GM18868 (cell line): ENCODE data around the gene ACSBG1.
"Not testable (repeated sequence)": the region's sequence is repeated elsewhere in the genome, so short reads cannot be mapped to it uniquely, and the experiment has no call there.

Experiments used
- ATAC-seq: cut with Tn5 transposase; IDR thresholded peaks from one replicate; pipeline ENCODE4 v1.9.1; 2021; ENCODE audit warnings: mild to moderate bottlenecking, moderate library complexity; ENCODE audit not compliant: unreplicated experiment

The ACSBG1 gene

GRCh38 chr15:78170848-78171773 lies 63.3 kb downstream of the ACSBG1 start:
- peak; percentile 77 for ATAC-seq

- ATAC-seq = no peak
These were observed 65.8 kb downstream of the ACSBG1 start for GRCh38 chr15:78168608-78169007.

GRCh38 chr15:78167227-78167888 lies 67.0 kb downstream of the ACSBG1 start:
- ATAC-seq = no peak

GRCh38 chr15:78164010-78164409 lies 70.4 kb downstream of the ACSBG1 start:
- ATAC-seq = no peak

- no peak for ATAC-seq
These were observed 72.3 kb downstream of the ACSBG1 start for GRCh38 chr15:78162038-78162437.

- ATAC-seq = no peak
These were observed 75.0 kb downstream of the ACSBG1 start for GRCh38 chr15:78159395-78159794.

- no peak for ATAC-seq
These were observed 77.2 kb downstream of the ACSBG1 start for GRCh38 chr15:78157203-78157602.

- ATAC-seq = no peak
These were observed 77.7 kb downstream of the ACSBG1 start for GRCh38 chr15:78156653-78157052.

- ATAC-seq = no peak
These were observed 78.9 kb downstream of the ACSBG1 start for GRCh38 chr15:78155355-78155939.

- ATAC-seq = no peak
These were observed 79.4 kb downstream of the ACSBG1 start for GRCh38 chr15:78154955-78155354.

GRCh38 chr15:78151075-78151474 lies 83.3 kb downstream of the ACSBG1 start:
- not testable (repeated sequence) for ATAC-seq

- ATAC-seq = peak; percentile 20
These were observed 84.3 kb downstream of the ACSBG1 start for GRCh38 chr15:78149805-78150751.

- peak; percentile 81 for ATAC-seq
These were observed 85.1 kb downstream of the ACSBG1 start, which contains the start of gene IDH3A for GRCh38 chr15:78149068-78149804. TSS of gene IDH3A (plus strand) at chr15:78149362. CDS start at chr15:78149404, 42 bp downstream.

- peak; percentile 9 for ATAC-seq
These were observed 85.8 kb downstream of the ACSBG1 start for GRCh38 chr15:78148392-78149067.

- no peak for ATAC-seq
These were observed 86.8 kb downstream of the ACSBG1 start for GRCh38 chr15:78147566-78147965.

GRCh38 chr15:78146425-78147154 lies 87.8 kb downstream of the ACSBG1 start:
- no peak for ATAC-seq

GRCh38 chr15:78142332-78142731 lies 92.0 kb downstream of the ACSBG1 start:
- no peak for ATAC-seq

- ATAC-seq = no peak
These were observed 94.1 kb downstream of the ACSBG1 start for GRCh38 chr15:78140292-78140691.

- no peak for ATAC-seq
These were observed 94.8 kb downstream of the ACSBG1 start for GRCh38 chr15:78139578-78139977.
